ENCODE data around the gene TUSC2. TPM values are rescaled to one million over a fixed set of nuclear protein-coding genes. Genes with fewer than 3 reads are reported as not detected.

The TUSC2 gene
- total RNA-seq, 2 donors from 2014 or later: 23.5 to 28.1 TPM

GRCh38 chr3:50300681-50301254, 27.3 kb downstream of the TUSC2 start:
- H3K27ac ChIP-seq (ENCODE audit: low read depth, low read length): no peak overlapping the region
- H3K36me3 ChIP-seq (ENCODE audit: control insufficient read depth, insufficient read depth, low read length): no peaks in the 10 kb centered on the region
- Mint-ChIP-seq H3K36me3 (ENCODE audit: low read depth) (peaks cover 2% of the 10 kb centered on the region), H3K27me3 (ENCODE audit: insufficient read depth) (no peaks in the 10 kb centered on the region), H3K4me3 (no peak overlapping the region), H3K27ac (peak overlapping the region; percentile 89), H3K9me3 (peaks cover 11% of the 10 kb centered on the region), H3K4me1 (peaks cover 17% of the 10 kb centered on the region)
- peaks cover 3% of the 10 kb centered on the region for H3K4me1 ChIP-seq (ENCODE audit: control insufficient read depth, insufficient read depth, low read length)
- H3K9me3 ChIP-seq (ENCODE audit: control insufficient read depth, low read length): peaks cover 2% of the 10 kb centered on the region
- H3K27me3 ChIP-seq (ENCODE audit: control insufficient read depth, insufficient read depth, low read length, poor library complexity, severe bottlenecking): no peaks in the 10 kb centered on the region
- H3K4me3 ChIP-seq (ENCODE audit: low read length): no peak overlapping the region
- peak; percentile 23 for TF ChIP-seq CTCF (conservative IDR thresholded peaks at IDR 0.05)
- DNase-seq: no peak
- no peak overlapping the region for H3K9ac ChIP-seq (ENCODE audit: extremely low read depth, low read length, poor library complexity, severe bottlenecking)
- 95 to 100% methylated on average over 3 to 6 of the region's 6 CpGs for WGBS, 2 experiments (ENCODE audit: insufficient coverage in 1 of 2, insufficient read length in 1 of 2)

- Mint-ChIP-seq H3K4me1 (peaks cover 17% of the 10 kb centered on the region), H3K4me3 (peak overlapping the region; percentile 82), H3K36me3 (ENCODE audit: low read depth) (peaks cover 2% of the 10 kb centered on the region), H3K9me3 (peaks cover 6% of the 10 kb centered on the region), H3K27ac (peak overlapping the region; percentile 89), H3K27me3 (ENCODE audit: insufficient read depth) (no peaks in the 10 kb centered on the region)
- peak; percentile 55 for DNase-seq
- H3K9ac ChIP-seq (ENCODE audit: extremely low read depth, low read length, poor library complexity, severe bottlenecking): peak overlapping the region; percentile 47
- H3K4me1 ChIP-seq (ENCODE audit: control insufficient read depth, insufficient read depth, low read length): peaks cover 3% of the 10 kb centered on the region
- no peaks in the 10 kb centered on the region for H3K36me3 ChIP-seq (ENCODE audit: control insufficient read depth, insufficient read depth, low read length)
- H3K9me3 ChIP-seq (ENCODE audit: control insufficient read depth, low read length): no peaks in the 10 kb centered on the region
- H3K27ac ChIP-seq (ENCODE audit: low read depth, low read length): peak overlapping the region; percentile 38
- H3K27me3 ChIP-seq (ENCODE audit: control insufficient read depth, insufficient read depth, low read length, poor library complexity, severe bottlenecking): no peaks in the 10 kb centered on the region
- WGBS, 2 experiments (ENCODE audit: insufficient coverage in 1 of 2, insufficient read length in 1 of 2): 71 to 80% methylated on average over 10 to 12 of the region's 12 CpGs
- H3K4me3 ChIP-seq (ENCODE audit: low read length): peak overlapping the region; percentile 79
- TF ChIP-seq CTCF (conservative IDR thresholded peaks at IDR 0.05): no peak
Observed at GRCh38 chr3:50299929-50300680, 27.9 kb downstream of the TUSC2 start.

GRCh38 chr3:50299638-50299928, 28.4 kb downstream of the TUSC2 start:
- Histone ChIP-seq H3K4me1 (ENCODE audit: control insufficient read depth, insufficient read depth, low read length) (peaks cover 3% of the 10 kb centered on the region), H3K9ac (ENCODE audit: extremely low read depth, low read length, poor library complexity, severe bottlenecking) (peak overlapping the region; percentile 47), H3K27ac (ENCODE audit: low read depth, low read length) (no peak overlapping the region), H3K9me3 (ENCODE audit: control insufficient read depth, low read length) (no peaks in the 10 kb centered on the region), H3K36me3 (ENCODE audit: control insufficient read depth, insufficient read depth, low read length) (no peaks in the 10 kb centered on the region), H3K4me3 (ENCODE audit: low read length) (peak overlapping the region; percentile 79), H3K27me3 (ENCODE audit: control insufficient read depth, insufficient read depth, low read length, poor library complexity, severe bottlenecking) (no peaks in the 10 kb centered on the region)
- Mint-ChIP-seq H3K36me3 (ENCODE audit: low read depth) (peaks cover 2% of the 10 kb centered on the region), H3K9me3 (peaks cover 2% of the 10 kb centered on the region), H3K27ac (peak overlapping the region; percentile 89), H3K27me3 (ENCODE audit: insufficient read depth) (no peaks in the 10 kb centered on the region), H3K4me3 (peak overlapping the region; percentile 82), H3K4me1 (peaks cover 17% of the 10 kb centered on the region)
- WGBS, 2 experiments (ENCODE audit: insufficient coverage in 1 of 2, insufficient read length in 1 of 2): 4 to 8% methylated on average over 11 to 12 of the region's 12 CpGs
- TF ChIP-seq CTCF (conservative IDR thresholded peaks at IDR 0.05): no peak
- no peak for DNase-seq

Measured in endodermal cell (in vitro differentiated cells).